Stimulated activated CD4-positive, alpha-beta T cell treated with anti-CD3 and anti-CD28 coated beads, Interleukin-12 subunit alpha, Interleukin-12 subunit beta, amount 100 ng/mL, for 4 hours (primary cell): ENCODE measurements around the gene MSH2.
"Not testable (repeated sequence)": the region's sequence is repeated elsewhere in the genome, so short reads cannot be mapped to it uniquely, and the experiment has no call there.

Experiments used
- DNase-seq: peaks from one replicate; pipeline ENCODE4 v3.0.0-alpha.2; 2020

MSH2 gene

DNA sequence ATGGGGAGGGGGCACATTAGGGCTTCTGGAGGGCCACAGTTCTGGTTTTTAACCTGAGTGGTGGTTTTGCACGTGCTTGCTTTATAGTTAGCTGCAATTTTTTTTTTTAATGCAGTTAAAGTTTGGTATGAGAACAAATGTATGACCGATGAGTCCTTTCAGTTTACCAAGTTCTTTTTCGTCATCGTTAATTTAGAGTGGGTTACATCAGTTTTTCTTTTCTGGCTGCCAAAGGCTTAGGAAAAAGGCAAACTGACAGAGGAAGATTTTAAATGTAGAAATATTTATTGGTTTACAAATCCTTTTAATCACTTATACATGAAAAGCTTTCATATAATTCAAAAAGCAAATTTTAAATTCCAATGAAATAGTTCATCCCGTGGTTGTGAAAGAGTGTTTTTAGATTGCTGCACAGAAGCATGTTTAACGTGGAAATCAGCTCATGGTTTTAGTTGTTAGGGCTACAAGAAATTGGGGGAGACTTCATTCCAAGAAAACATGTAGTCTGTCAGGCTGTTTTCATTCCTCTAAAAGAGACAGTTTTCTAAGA lies 82.9 kb downstream of the MSH2 start:
- no peak for DNase-seq

DNA sequence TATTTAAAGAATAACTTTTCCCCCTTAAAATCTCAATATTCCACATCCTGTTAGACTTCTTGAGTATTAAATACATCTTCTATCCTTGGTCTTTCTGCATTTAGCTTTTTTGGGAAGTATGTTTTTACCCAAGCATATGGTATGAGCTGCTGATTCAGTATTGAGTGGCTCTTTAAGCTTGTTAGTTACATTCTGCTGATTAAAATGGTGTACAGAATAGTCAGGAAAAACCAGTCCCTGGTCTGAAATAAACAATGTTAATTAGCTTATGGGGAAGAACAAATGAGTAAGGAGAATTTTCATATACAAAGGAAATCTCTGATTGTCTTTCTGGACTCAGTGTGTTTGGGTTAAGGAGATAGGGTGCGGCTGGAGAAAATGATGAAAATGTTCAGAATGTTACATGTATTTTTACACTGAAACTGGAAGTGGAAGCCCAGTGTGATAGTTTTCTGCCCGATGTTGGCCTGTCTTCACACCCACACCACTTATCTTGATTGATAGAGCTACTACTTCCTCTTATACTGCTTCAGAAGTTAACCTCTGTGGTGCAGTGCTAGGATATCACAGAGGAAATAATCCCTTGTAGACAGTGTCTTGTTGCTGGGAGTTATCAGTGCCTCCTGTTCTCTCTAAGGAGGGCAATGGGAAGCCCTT lies 84.0 kb downstream of the MSH2 start:
- DNase-seq = no peak

DNA sequence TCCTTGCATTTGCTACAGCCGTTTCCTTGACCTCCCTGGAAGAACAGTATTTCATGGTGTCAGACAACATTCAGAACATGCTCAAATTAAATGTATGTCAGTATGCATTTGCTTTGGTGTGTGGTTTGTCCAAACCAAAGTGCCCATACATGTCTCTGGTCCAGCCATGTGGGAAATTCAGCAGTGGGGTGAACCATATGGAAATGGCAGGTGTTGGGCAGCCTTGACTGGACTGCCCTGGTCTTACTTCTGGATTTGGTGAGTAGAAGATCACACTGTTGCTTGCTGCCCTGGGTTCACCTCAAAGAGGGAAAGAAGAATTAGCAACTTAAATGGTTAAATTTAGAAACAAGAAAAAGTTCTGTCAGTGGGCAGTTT lies 84.5 kb downstream of the MSH2 start:
- DNase-seq = no peak

DNA sequence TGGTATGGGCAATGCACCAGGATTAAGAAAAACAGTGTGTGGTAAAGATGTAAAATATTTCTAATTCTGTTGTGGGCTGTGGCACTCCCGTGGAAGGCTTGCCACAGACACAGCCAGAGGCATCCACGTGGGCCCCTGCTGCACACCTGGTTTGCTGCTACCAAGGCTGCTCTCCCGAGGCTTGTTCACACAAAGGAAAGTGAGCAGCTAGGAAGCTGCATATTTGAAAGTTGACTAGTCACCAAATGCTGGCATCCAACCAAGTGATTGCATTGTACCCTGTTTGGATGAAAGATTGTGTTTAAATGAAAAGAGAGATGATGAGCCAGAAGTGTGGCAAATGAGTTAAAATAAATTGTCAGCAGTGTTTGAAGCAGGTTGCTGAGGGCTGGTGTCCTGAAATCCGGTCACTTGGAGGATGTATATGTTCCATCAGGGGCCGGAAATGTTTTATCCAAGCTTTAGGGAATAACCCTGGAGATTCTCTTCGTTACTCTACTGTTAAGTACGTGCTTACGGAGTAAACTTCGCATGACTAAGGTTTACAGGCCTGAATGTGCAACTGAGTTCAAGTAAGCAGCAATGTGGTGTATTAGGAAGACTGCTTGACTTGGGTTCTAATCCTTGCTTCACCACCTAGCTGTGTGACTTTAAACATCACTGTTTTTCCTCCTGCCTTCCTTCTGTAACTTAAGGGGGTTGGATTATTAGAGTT lies 86.1 kb downstream of the MSH2 start:
- no peak for DNase-seq

DNA sequence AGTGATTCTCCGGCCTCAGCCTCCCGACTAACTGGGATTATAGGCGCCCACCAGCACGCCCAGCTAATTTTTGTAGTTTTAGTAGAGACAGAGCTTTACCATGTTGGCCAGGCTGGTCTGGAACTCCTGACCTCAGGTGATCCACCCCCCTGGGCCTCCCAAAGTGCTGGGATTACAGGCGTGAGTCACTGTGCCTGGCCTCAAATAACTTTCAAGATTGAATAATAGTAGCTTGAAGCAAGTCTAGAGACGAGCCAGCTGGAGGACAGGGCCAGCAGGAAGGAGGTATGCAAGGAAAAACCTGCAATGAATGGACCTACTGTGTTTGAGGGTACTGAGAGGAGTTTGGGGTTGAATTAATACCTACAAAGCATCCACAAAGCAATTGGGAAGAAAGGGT lies 87.5 kb downstream of the MSH2 start:
- no peak for DNase-seq

DNA sequence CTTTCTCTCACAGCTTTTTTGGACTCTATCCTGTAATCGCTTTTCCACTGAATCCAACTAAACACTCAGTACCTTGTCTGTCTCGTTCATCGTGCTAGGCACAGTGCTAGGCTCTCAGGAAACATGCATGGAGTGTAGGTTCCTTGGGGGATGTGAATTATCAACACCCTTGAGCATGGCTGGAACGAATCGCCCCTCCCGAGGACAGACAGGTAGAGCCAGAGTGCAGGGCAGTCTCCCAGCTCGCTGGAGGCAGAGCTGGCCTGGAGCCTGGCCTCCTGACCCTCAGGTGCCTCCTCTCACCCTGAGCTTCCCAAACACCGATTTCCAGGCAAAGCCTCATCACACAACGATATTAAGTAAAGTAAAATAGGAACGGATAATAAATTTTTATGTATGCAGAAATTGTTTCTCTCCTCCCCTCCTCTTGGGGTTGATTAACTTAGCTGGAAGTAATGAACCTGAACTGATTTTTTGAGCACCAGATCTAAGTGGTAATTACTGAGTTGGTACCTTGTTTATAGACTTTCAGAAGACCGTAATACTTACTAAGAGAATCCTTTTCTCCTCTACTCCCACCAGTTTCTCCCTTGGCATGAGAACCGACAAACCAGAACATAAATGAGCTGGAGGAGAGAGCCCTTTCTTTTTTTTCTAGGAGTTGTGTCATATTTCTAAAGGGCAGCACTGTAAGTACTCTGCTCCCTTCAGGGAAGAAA lies 90.5 kb downstream of the MSH2 start:
- DNase-seq = no peak

DNA sequence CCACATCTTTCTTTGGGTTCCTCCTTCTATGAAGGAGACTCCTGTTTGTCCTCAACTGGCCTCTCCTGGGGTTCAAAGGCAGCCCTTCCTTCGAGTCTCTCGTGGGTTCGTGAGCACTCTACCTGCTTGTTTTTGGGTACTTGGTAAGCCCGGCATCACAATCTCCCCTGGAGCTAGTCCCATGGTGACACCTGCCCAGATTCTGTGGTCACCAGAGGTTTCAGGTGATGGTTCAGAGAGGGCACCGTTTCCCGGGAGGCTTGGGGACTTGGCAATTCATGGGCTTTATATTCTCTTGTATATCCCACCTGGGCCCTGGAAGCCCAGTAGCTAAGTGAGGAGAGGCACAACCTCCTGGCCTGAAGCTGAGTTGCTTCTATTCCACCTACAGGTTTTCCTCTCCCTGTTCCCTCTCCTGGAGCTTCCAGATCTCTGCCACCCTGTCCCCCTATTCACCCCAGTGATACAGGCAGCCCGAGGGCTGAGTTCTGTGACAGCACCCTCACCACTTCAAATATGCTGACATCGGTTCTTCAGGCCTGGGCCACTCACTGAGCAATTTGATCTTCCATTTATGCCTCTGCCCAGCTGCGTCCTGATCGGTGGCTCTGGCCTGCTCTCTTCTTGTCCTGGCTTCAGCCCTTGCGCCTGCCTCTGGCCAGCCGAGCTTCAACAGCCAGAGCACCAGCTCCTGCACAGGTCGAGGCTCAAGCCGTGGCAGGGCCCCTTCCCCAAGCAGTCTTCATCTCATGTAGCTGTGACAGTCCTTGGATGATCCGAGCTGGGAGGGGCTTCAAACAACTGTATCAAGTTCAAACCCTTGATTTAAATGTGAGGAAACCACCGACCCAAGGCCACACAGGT lies 91.5 kb downstream of the MSH2 start:
- DNase-seq = no peak

DNA sequence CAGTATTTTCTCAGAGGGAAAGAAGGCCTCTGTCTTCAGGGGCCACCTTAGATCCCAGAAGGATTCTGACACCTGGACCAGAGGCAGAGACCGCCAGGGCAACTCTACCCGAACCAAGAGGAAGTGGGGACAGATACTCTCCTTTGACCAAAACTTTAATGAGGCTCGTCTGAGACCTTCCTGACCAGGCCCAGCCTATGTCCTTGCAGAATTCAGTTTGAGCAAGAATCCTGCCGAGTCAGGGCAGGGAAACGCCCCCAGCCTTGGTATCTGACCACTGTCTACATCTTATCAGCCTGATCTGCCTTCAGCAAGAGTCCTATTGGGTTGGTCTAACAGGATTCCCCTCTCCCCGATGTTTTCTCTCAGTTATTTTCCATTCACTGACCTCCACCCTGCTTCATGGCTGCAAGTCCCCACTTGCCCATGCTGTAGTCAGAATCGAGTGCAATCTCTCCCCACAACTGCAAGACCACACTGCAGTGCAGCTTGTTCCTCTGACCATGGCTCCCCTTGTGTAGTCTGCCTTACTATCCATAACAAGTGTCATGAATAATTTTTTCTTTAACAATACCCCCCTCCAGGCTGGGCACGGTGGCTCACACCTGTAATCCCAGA lies 95.0 kb downstream of the MSH2 start:
- no peak for DNase-seq

DNA sequence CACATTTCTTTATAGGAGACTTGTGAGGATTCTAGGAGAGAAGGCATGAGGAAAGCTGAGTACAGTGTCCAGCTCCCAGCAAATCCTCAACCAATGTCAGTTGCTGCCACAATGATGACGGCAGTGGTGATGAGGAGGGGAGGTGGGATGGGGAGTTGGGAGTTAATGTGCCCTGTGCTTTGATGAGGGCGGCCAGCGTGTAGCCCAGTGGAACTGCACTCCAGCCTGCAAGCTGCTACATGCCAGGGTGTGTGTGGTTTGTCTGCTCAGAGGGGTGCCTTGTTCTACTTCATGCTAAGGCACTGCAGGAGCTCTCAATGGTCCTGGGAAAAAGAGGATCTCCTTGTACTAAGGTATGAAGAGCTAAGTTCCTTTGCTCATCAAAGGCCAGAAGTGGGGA lies 96.1 kb downstream of the MSH2 start:
- DNase-seq = no peak

DNA sequence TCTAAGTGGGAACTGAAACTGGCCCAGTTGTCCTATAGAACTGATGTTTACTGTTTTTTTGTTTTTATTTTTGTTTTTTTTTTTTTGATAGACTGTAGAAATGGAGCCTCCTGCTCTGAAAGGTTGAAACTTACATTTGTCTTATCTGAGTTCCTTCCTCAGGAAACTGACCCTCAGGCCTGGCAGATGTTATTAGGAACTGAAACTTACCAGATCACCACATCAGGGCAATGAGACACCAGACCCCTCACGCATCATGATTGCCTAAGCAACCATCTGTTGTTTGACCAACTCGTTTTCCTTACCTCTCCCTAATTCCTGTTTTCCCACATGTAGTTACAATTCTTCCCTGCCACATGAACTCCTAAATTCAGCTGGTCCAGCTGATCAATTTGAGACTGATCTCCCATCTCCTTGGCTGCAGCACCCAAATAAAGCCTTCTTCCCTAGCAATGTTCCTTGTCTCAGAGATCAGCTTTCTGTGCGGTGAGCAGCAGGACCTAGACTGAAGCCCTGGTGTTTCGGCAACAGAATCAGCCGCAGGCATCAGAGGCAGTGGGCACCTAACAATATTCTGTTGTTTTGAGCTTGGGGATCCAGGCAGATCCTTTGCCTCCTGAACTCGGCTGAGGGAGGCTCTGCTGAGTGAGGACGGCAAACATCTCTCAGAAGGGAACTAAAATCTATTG lies 96.8 kb downstream of the MSH2 start:
- DNase-seq = no peak

DNA sequence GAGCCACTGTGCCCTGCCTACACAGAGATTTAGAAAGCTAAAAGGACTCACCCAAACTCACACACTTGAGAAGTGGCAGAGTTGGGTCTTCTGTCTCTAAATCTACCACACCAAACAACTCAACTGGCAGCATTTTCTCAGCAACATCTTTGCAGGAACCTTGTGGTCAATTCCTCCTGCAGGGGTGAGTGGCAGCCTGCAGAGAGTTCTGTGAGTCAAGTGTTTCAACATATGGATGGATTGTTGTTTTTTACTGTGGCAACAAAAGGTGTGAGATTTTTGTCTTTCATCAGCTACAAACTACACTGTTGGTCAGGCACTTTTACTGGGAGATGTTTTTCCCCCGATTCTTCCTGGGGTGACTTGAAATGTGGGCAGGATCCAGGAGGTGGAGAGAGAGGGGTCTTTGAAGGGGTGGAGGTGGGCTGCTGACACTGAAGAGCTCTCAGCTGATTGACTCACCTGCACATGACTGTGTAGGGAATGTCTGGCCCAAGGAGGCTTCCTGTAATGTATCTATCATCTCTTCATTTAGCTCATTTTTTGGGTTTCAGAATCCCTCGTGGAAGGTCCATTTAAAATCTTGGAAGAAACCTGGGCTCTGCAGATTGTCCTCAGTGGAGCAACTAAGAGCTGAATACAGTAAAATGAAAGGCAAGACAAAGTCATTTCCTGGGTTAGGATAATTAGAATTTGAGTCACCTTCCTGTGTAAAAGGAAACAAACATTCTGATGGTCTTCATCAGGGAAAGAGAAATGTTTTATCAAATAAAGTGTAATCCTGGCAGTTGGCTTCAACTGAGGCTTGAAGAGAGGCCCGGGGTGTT lies 98.6 kb downstream of the MSH2 start:
- DNase-seq = no peak

DNA sequence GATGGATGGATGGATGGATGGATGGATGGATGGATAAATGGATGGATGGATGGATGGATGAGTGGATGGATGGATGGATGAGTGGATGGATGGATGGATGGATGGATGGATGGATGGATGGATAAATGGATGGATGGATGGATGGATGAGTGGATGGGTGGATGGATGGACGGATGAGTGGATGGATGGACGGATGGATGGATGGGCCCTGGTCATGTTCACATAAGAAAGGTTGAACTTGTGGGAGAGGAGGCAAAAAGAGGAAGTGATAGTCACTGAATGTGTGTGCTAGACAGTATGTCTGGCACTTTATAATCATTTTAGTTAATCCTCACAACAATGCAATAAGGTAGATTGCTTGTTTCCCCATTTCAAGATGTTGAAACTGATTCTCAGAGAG lies 99.5 kb downstream of the MSH2 start:
- not testable (repeated sequence) for DNase-seq

DNA sequence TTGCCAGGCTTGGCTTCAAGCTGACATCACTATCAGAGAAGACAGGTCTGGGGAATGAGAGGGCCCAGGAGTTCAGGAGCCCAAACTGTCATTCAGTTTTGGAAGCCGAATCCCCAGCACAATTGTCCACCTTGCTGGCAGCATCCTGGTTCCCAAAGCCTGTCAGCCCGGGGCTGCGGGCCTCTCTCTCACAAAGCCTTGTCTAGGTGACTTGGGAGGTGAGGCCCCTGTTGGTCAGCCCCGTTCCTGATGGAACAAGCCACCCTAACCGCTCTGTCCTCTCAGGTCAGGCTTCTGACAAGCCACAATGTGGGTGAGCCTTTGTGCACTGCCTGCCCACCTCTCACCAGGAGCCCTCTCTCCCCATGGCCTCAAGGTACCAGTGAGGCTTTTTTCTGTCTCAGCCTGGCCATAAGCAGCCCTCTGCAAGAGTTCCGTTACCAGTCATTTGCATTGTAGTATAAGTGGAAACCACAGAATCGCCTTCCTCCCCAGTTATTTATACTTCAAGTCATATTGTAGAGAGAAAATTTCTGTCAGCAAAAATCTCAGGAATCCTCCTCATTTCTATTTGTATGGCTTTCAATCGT lies 100.6 kb downstream of the MSH2 start:
- DNase-seq = no peak

DNA sequence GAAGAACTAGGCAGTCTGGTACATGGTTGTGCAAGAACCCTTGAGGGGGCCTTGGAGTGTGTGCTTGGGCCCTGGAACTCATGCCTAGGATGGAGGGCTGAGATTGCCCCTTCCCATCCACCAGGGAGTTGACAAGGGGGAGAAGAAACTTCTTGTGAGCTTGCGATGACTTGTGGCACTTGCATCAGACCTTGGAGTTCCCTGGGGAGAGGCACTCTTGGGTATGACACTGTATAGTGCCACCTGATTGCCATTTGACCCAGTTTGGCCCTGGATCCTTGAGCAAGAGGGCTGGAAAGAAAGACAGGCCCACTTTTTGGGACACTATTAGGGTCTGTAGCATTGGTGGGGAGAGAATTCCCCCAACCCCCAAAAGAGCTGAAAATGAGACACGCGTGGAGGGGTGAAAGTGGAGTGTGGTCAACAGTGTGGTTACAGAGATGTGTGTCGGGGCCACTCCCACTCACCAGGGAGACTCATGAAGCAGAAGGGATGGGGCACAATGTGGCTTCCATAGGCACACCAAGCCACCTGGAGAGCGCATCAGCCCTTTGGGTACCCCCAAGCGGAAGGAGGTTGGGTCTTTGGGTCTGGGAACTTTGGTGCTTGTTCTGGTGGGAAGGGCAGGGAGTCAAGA lies 101.3 kb downstream of the MSH2 start:
- DNase-seq = no peak

DNA sequence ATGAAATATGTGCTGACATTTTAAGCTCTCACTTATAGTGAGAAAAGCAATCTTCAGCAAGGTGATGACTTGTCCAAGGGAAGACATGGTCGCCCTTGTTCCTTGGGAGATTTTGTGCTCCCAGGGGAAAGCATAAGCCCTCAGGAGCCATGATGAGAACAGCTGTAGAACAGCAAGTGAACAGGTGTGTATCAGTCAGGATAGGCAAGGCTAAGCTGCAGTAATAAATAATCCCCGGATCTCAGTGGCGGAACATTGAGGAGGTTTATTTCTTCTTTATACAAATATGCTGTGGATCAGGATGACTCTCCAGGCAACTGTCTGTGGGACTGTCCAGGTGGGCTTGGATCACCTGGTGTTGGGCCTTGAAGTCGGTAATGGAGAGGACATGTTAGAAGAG lies 103.1 kb downstream of the MSH2 start:
- DNase-seq = no peak

DNA sequence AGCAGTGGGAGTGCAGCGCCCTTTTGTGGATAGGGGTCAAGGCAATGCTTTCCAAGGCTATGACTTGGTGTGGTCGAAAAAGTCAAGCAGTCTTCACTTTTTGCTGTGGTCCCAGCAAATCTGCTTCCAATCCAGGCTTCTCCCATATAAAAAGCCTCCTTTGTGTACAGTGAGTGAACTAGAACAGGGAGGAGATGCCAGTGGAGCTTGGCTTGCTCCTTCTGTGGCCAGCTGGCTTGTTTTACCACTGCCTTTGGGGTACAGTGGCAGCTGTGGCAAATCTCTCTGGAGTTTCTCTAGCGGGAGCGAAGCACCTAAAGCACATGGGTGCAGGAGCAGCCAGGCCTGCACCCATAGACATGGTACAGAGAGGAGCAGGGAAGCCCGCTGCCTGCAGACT lies 103.5 kb downstream of the MSH2 start:
- no peak for DNase-seq

DNA sequence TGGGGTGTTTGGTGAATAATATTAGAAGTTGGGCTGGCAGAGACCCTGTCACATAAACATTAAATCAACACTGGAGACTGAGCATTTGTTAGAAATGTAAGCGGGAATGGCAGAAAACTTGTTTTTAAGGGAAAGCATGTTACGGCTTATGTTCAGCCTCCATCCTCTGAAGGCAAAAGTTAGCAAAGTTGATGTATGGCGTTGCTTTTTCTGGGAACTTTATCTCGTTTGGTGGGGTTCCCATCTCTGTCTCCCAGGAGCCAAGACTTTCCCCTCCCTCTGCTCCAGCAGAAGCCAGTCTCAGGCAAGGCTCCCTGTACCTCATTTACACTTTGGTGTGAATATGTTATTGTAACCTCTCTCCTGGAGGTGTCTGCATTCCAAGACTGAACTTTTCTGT lies 105.1 kb downstream of the MSH2 start:
- no peak for DNase-seq

DNA sequence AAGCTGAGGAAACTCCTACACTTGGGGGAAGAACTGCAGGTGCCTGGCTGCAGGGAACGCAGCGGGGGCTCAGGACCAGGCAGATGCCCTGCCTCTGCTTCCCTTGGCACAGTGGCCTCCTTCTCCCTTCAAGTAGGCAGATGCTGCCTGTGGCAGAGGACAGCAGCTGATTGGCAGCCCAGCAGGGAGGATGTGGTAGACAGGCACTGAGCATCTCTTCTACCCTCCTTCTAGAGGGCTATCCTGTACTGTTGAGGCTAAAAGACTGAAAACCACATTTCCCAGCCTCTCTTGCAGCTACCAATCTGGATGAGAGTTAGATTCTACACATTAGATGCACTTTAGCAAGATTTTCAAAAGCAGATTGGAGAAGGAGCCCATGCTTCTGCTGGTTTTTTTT lies 105.7 kb downstream of the MSH2 start:
- no peak for DNase-seq

DNA sequence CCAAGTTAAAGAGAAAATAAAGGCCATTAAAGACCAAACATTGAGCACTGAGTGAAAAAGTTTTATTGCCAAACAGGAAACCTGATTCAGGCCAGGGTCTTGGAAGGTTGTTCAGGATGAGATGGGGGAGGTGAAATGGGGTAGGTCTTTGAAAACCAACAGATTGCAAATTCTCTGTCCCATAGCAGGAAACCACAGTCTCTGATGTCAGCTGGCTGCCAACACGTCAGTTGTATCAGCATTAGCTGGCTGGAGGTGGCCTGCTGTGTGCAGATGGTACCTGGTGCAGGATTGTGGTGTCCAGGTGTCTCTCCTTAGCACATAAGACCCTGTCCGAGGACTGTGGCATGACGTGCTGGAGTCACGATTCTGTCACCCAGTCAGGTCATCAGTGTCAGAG lies 106.3 kb downstream of the MSH2 start:
- no peak for DNase-seq

DNA sequence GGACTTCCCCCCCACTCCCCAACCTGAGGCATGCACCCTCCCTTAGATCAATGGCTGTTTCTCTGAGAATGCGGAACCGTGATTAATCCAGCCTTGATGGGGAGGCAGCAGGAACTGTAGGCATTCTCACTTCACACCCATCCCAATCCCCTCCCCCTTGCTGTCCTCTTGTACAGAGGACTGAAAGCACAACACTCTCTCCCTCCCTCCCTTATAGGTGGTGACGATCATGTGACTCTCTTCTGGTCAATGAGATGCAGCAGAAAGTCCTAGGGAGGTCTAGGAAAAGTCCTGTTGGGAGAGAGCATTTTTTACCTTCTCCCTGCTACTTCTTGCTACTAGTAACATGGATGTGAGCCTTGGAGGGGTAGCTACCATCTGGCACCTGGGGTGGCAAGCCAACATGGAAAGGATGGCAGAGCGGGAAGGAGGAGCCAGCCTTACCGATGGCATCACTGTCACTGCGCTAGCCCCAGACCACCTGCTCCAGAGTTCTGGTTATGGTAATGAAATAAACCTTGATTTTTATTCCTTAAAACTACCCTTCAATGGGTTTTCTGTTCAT lies 106.9 kb downstream of the MSH2 start:
- DNase-seq = no peak
